ENCODE results near the gene RNF13. TPM values are rescaled to one million over a fixed set of nuclear protein-coding genes. Genes with fewer than 3 reads are reported as not detected.
"Not testable (repeated sequence)": the region's sequence is repeated elsewhere in the genome, so short reads cannot be mapped to it uniquely, and the experiment has no call there.

RNF13 gene
- total RNA-seq, 2 donors from 2014 or later: 77.3 to 105 TPM

- DNase-seq (ENCODE audit: low spot score): no peak
- no peak for TF ChIP-seq CTCF (IDR thresholded peaks at IDR 0.05)
- TF ChIP-seq POLR2AphosphoS5 (IDR thresholded peaks at IDR 0.05): no peak
- no peak for TF ChIP-seq POLR2A (IDR thresholded peaks at IDR 0.05)
- Histone ChIP-seq H3K4me1 (replicated peaks) (no peaks in the 10 kb centered on the region), H3K36me3 (no peaks in the 10 kb centered on the region), H3K9me3 (no peaks in the 10 kb centered on the region), H3K27ac (no peak overlapping the region), H3K27me3 (replicated peaks; ENCODE audit: insufficient read depth) (no peaks in the 10 kb centered on the region), H3K4me3 (no peak overlapping the region)
- intact Hi-C loops (cut with DNase I): no loop called here
- WGBS: 74% methylated on average over 4 of the region's 4 CpGs
Observed at GRCh38 chr3:149820183-149820582, 7.2 kb downstream of the RNF13 start.

GRCh38 chr3:149826636-149827035 is 13.6 kb downstream of the RNF13 start:
- Histone ChIP-seq H3K4me1 (replicated peaks) (no peaks in the 10 kb centered on the region), H3K4me3 (no peak overlapping the region), H3K9me3 (no peaks in the 10 kb centered on the region), H3K27ac (no peak overlapping the region), H3K36me3 (no peaks in the 10 kb centered on the region), H3K27me3 (replicated peaks; ENCODE audit: insufficient read depth) (no peaks in the 10 kb centered on the region)
- no peak for DNase-seq (ENCODE audit: low spot score)
- TF ChIP-seq POLR2A (IDR thresholded peaks at IDR 0.05) (no peak), POLR2AphosphoS5 (IDR thresholded peaks at IDR 0.05) (no peak), CTCF (IDR thresholded peaks at IDR 0.05) (no peak)
- 89% methylated on average over 3 of the region's 3 CpGs for WGBS
- intact Hi-C loops (cut with DNase I): no loop called here

- no peak for DNase-seq (ENCODE audit: low spot score)
- TF ChIP-seq POLR2A (IDR thresholded peaks at IDR 0.05) (no peak), CTCF (IDR thresholded peaks at IDR 0.05) (no peak), POLR2AphosphoS5 (IDR thresholded peaks at IDR 0.05) (no peak)
- Histone ChIP-seq H3K27me3 (replicated peaks; ENCODE audit: insufficient read depth) (no peaks in the 10 kb centered on the region), H3K9me3 (no peaks in the 10 kb centered on the region), H3K4me1 (replicated peaks) (no peaks in the 10 kb centered on the region), H3K27ac (no peak overlapping the region), H3K36me3 (no peaks in the 10 kb centered on the region), H3K4me3 (no peak overlapping the region)
- WGBS: 97% methylated on average over 1 of the region's 1 CpG
- intact Hi-C loops (cut with DNase I): no loop called here
Observed at GRCh38 chr3:149828390-149828789, 15.4 kb downstream of the RNF13 start.

- H3K36me3 ChIP-seq; H3K9me3 ChIP-seq; H3K27me3 ChIP-seq (replicated peaks; ENCODE audit: insufficient read depth); intact Hi-C loops (cut with DNase I); H3K4me1 ChIP-seq (replicated peaks); H3K4me3 ChIP-seq; DNase-seq (ENCODE audit: low spot score); H3K27ac ChIP-seq: not testable (repeated sequence)
- 95% methylated on average over 4 of the region's 4 CpGs for WGBS
Observed at GRCh38 chr3:149829631-149830030, 16.6 kb downstream of the RNF13 start.

- Histone ChIP-seq H3K36me3 (no peaks in the 10 kb centered on the region), H3K9me3 (no peaks in the 10 kb centered on the region), H3K27me3 (replicated peaks; ENCODE audit: insufficient read depth) (no peaks in the 10 kb centered on the region), H3K4me1 (replicated peaks) (no peaks in the 10 kb centered on the region), H3K4me3 (no peak overlapping the region), H3K27ac (no peak overlapping the region)
- intact Hi-C loops (cut with DNase I): no loop called here
- DNase-seq (ENCODE audit: low spot score): no peak
- WGBS: 84% methylated on average over 2 of the region's 2 CpGs
- TF ChIP-seq POLR2A (IDR thresholded peaks at IDR 0.05): no peak
- TF ChIP-seq CTCF (IDR thresholded peaks at IDR 0.05): no peak
- no peak for TF ChIP-seq POLR2AphosphoS5 (IDR thresholded peaks at IDR 0.05)
Observed at GRCh38 chr3:149830902-149831301, 17.9 kb downstream of the RNF13 start.

Measured in prostate gland (tissue), 2 donors.